Measurements from ENCODE around the gene GNB1L.
"Not testable (repeated sequence)": the region's sequence is repeated elsewhere in the genome, so short reads cannot be mapped to it uniquely, and the experiment has no call there.

GNB1L gene

DNA sequence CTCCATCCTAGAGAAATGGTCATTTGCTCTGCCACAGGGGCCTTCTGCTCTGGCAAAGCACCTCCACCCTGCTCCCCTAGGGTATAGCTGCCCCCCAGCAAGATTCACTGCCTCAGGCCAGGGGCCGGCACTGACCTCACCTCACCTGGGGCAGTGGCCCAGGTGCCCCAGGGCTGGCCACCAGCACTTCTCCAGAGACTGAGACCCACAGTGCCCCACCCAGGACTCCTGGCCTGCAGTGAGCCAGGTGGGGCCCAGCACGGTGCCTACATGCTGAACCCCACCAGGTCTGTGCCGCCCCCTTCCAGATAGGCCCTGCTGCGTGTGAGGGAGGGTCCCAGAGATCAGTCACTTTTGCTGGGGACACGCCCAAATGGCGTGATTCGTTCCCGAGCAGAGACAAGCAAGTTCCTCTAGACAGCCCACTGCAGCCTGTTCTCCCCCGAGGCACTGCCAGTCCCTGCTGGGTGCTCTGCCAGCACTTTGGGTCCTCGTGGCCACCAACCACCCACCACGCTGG lies 10.8 kb downstream of the GNB1L start:
- no peak for DNase-seq (ENCODE audit: low read depth in 2 of 2)

GRCh38 chr22:19843107-19843856 lies 11.4 kb downstream of the GNB1L start:
- DNase-seq (ENCODE audit: low read depth in 2 of 2): no peak

DNA sequence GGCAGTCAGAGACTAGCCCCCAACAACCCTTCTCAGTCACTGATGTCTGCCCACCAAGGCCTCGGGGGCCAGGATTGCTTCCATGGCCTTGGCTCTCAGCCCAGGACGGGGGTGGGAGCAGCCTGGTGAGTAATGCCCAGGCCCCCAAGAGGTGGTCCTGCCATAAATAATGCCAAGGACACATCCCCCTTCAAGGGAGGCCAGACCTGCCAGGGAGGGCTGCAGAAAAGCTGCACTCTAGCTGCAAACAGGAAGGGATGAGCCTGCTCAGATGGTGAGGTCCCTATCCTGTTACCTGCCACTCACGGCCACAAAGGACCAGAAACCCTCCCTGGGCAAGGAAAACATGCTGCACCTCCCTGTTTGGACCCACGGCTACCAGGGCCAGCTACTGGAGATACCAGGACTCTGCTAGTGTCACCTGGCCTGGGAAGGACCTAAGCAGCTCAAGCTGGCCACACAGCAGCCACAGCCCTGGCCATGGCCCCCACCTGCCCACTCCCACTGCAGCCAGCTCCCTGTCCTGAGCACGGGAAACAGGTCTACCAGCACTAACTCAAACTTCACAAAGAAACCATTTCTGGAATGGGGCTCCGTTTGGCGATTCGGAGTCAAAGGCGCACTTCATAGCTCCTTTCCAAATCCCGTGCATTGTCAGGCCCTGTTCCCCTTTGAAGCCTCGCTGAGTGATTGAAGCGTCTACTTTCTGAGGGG lies 12.1 kb downstream of the GNB1L start:
- DNase-seq (ENCODE audit: low read depth in 2 of 2): no peak

DNA sequence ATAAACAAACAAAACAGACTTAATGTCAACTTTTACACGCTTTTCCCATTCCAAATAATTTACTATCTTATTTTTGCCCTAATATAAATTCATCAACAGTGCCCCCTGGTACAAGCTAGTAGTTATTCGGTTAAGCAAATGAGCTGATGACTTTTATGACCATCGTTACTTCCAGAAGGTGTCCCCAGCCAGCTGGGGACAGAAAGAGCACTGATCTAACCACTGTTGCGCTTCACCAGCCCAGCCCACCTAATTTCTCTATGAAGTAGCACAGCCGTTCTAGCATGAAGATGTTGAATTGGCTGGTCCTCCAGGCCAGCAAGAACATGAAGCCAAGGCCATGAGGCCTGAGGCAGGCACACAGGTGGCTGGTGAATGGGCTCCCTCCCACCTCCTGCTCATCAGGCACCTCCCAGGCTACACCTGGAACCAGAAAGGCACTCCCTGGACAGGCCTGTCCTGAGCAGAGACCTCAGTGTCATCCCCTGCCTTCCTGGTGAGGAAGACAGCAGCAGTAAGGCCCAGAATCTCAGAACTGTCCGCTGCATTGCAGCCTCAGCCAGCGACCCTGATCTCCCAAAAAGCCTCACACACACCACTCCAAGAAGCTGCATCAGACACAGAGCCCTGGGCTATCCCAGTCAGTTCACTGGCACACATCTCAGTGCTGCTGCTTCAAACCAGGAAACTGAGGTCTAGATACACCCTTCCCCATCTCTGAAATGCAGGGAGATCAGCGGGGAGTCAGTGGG lies 12.9 kb downstream of the GNB1L start:
- no peak for DNase-seq (ENCODE audit: low read depth in 2 of 2)

GRCh38 chr22:19840955-19841640 lies 13.6 kb downstream of the GNB1L start:
- no peak for DNase-seq (ENCODE audit: low read depth in 2 of 2)

- no peak for DNase-seq (ENCODE audit: low read depth in 2 of 2)
Observed at GRCh38 chr22:19840059-19840458, 14.6 kb downstream of the GNB1L start.

DNA sequence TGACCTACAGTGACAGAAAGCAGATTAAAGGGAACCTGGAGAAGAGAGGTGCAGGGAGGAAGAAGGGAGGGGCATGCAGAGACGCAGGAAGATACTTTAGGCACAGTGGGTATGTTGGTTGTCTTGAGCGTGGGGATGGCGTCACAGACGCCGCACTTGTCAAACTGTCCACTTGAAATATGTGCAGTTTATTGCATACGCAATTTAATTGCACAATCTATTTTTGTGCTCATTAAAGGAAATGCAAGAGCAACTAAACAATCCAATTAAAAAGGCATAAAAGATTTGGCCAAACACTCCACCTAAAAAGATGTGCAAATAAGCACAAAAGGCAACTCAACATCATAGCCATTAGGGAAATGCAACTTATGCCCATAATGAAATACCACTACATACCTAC lies 16.8 kb downstream of the GNB1L start:
- no peak for DNase-seq (ENCODE audit: low read depth in 2 of 2)

GRCh38 chr22:19836512-19836911 lies 18.2 kb downstream of the GNB1L start:
- no peak for DNase-seq (ENCODE audit: low read depth in 2 of 2)

DNA sequence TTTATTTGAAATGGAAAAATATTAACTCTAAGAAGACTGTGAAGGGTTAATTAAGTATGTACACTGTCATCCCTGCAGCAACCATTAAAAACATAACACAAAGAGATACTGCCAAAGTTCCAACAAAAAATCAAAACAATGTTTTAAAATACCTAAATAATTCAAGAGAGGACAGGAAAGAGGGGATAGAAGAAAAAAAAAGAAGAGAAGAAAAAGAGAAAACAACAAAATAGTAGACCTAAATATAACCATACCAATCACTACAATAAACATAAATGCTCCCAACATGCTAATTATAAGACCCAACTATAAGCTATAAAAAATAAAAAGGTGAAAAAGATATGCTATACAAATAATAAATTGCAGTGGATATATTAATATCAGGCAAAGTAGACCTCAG lies 20.1 kb downstream of the GNB1L start:
- no peak for DNase-seq (ENCODE audit: low read depth in 2 of 2)

GRCh38 chr22:19833327-19833726 lies 21.3 kb downstream of the GNB1L start:
- not testable (repeated sequence) for DNase-seq (ENCODE audit: low read depth in 2 of 2)

DNA sequence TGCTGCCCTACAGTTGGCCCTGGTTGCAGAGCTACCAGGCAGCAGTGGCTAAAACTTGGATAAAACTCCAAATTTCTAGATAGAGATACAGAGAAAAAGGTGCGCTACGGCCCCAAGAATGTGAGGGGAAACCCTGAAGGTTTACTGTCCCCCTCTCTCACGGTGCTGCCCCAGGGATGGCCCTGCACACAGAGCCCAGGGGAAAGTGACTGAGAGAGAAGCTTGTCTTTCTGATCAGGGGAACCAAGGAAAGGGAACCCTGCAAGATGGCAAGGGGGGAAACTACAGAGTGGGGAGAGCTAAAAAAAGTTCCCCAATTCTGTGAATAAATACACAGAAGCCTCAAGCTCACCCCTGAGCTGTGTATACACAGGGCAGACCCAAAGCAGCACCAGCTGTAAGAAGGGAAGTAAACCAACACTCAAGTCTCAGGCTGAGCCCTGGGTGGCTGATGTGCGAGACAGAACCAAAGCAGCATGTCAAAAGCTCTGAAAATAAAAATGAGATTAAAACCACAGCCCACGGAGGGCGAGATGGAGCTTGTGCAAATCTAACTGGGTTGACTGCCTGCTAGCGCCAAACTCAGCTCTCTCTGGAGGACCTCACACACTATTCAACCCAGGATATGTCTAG lies 22.1 kb downstream of the GNB1L start:
- no peak for DNase-seq (ENCODE audit: low read depth in 2 of 2)

- not testable (repeated sequence) for DNase-seq (ENCODE audit: low read depth in 2 of 2)
Observed at GRCh38 chr22:19831979-19832378, 22.7 kb downstream of the GNB1L start.

- DNase-seq (ENCODE audit: low read depth in 2 of 2): no peak
Observed at GRCh38 chr22:19831016-19831415, 23.7 kb downstream of the GNB1L start.

GRCh38 chr22:19828035-19828401 lies 26.7 kb downstream of the GNB1L start:
- no peak for DNase-seq (ENCODE audit: low read depth in 2 of 2)

DNA sequence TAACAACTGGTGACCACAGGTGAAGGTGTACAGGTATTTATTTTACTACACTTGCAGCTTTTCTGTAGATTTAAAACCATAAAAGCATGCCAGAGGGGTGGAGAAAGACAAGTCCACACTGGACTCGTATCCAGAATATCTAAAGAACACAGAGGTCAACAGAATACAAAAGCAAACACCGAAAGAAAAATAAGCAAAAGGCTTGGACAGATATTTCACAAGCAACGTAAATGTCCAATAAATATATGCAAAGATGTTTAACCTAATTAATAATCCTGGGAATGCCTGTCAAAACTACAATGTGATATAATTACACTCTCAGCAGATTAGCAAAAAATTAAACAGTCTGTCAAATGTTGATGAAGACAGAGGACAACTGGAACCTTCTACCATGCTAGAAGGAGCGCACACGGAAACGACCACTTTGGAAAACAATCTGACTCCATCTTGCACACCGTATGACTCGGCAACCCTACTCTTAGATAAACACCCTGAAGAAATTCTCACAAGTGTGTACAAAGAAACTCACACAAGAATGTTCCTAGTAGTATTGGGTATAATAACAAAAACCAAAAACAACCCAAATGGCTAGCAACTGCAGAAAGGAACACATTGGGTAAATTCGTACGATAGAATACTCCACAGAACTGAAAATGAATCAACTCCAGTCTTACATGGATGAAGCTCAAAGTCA lies 27.2 kb downstream of the GNB1L start:
- DNase-seq (ENCODE audit: low read depth in 2 of 2): no peak

DNA sequence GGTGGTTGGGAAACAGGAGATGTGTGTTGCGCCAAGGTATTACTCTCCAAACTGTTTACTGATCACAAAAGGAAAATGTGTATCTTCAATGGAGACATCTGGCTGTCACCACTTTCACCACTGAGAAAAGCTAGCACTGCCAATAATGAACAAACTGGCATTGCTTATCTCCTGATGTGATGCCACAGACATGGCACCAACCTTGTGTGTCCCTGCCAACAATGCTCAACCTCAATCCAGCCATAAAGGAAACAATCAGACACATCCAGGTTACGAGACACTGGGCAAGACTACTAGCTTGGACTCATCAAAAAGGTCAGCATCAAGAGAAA lies 28.1 kb downstream of the GNB1L start:
- no peak for DNase-seq (ENCODE audit: low read depth in 2 of 2)

GRCh38 chr22:19825904-19826618 lies 28.6 kb downstream of the GNB1L start:
- DNase-seq (ENCODE audit: low read depth in 2 of 2): no peak

DNA sequence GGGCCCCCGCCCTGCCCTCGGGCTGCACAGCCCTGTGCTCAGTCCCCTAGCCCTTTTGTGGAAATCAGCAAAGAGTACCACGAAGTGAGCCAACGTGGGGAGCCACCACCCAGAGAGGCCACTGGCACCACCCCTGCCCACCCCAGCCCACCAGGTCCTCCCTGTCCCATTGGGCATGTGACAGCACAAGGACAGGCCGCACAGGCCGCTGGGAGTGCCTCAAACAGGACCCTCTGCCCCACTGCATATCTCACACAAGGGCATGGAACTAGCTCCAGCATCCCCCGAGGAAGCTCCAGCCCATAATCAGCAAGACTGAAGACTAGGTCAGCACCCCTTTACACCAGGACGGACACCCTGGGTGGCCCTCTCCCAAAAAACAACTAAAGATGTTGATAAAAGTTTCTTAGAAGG lies 29.7 kb downstream of the GNB1L start:
- no peak for DNase-seq (ENCODE audit: low read depth in 2 of 2)

- no peak for DNase-seq (ENCODE audit: low read depth in 2 of 2)
Observed at GRCh38 chr22:19824212-19824925, 30.3 kb downstream of the GNB1L start.

DNA sequence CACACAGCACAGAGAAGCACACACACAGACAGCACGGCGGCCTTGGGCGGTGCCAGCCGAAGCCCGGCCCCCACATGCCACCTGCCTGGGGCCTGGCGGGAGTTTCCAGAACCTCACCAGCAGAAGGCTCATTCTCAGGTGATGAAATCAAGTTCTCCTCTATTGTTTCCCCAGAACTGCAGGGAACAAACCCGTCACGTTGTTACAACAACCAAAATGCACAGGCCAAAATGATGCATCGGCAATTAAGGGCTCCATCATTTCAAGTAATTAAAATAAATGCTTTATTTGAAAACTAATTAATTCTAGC lies 30.8 kb downstream of the GNB1L start:
- no peak for DNase-seq (ENCODE audit: low read depth in 2 of 2)

All from activated CD4-positive, alpha-beta T cell treated with anti-CD3 and anti-CD28 coated beads for 24 hours (primary cell).